Measurements from ENCODE around the gene TSSC4.

The TSSC4 gene

GRCh38 chr11:2388431-2389376, 11.8 kb upstream of the TSSC4 start:
- no peak for DNase-seq (ENCODE audit: low read depth)
- H3K4me3 ChIP-seq (ENCODE audit: low read length) = no peak overlapping the region
- TF ChIP-seq CTCF (conservative IDR thresholded peaks at IDR 0.05; ENCODE audit: low read depth, low read length) = no peak

- H3K4me3 ChIP-seq (ENCODE audit: low read length) = no peak overlapping the region
- no peak for DNase-seq (ENCODE audit: low read depth)
- peak; percentile 42 for TF ChIP-seq CTCF (conservative IDR thresholded peaks at IDR 0.05; ENCODE audit: low read depth, low read length)
Measured at GRCh38 chr11:2389377-2390026, 11.0 kb upstream of the TSSC4 start.

DNA sequence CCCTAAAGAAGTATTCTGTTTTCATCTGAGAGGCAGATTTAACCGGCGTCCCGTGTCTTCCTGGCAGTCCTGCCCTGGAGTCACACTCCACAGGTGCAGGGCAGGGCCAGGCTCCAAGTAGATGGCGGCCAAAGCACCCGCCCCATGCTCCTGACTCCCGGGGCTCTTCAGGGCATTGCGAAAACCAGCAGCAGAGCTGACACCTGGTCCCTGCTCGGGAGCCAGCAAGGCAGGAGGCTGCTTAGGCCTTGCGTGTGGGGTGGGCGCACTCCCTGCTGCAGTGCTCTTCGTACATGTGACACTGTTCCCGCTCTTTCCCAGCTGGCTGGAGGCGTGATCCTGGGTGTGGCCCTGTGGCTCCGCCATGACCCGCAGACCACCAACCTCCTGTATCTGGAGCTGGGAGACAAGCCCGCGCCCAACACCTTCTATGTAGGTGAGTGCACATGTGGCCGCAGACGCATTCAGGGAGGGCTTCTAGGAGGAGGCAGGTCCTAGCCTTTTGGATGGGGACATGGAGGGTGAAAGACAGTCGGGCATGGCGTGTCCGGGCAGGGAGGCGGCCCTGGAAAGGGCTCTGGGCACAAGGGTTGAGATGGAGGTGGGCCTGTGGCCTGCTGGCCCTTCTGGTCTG, 10.3 kb upstream of the TSSC4 start:
- no peak for DNase-seq (ENCODE audit: low read depth)
- no peak for TF ChIP-seq CTCF (conservative IDR thresholded peaks at IDR 0.05; ENCODE audit: low read depth, low read length)
- H3K4me3 ChIP-seq (ENCODE audit: low read length) = no peak overlapping the region

- DNase-seq (ENCODE audit: low read depth) = no peak
- TF ChIP-seq CTCF (conservative IDR thresholded peaks at IDR 0.05; ENCODE audit: low read depth, low read length) = no peak
- H3K4me3 ChIP-seq (ENCODE audit: low read length) = no peak overlapping the region
Measured at GRCh38 chr11:2390725-2391151, 9.8 kb upstream of the TSSC4 start.

DNA sequence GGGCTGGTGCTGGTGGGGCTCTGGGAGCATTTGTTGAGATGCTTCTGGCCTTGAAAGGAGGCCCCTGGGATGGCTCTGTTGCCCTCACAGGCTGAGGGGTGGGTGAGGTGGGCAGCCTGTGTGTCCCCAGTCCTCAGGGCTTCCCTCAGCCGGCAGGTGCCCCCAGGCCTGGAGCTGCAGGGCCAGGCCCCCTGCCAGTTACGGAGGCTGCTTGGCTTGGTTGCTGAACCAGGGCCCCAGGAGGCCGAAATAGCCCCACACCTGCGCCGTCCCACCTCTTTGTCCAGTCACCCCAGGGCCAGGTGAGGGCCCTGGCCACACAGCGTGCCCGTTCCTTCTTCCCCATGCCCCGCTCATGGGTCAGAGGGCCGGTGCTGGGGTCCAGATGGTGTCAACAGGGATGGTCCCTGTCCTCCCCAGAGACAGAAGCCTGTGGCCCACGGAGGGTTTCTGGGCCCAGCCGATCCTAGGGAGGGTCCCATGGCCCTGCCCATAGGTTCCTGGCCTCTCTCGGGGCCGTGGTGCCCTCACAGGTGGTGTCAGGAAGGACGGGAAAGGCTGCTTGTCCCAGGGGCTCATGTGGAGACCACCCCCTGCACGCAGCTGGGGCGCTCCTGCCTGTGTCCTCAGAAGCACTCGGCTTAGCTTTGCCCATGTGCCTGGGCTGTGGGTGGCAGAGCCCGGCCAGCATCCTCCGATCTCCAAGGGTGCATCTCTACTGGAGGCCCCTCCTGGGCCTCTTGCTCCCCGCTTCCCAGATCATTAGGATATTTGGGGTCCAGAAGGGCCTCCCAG, 9.2 kb upstream of the TSSC4 start:
- no peak for DNase-seq (ENCODE audit: low read depth)
- no peak overlapping the region for H3K4me3 ChIP-seq (ENCODE audit: low read length)
- TF ChIP-seq CTCF (conservative IDR thresholded peaks at IDR 0.05; ENCODE audit: low read depth, low read length) = no peak

GRCh38 chr11:2392241-2392959, 8.2 kb upstream of the TSSC4 start:
- DNase-seq (ENCODE audit: low read depth) = no peak
- no peak overlapping the region for H3K4me3 ChIP-seq (ENCODE audit: low read length)
- TF ChIP-seq CTCF (conservative IDR thresholded peaks at IDR 0.05; ENCODE audit: low read depth, low read length) = no peak

All from retinal pigment epithelial cell (primary cell).